ENCODE results near the gene PHYKPL.

The PHYKPL gene

DNA sequence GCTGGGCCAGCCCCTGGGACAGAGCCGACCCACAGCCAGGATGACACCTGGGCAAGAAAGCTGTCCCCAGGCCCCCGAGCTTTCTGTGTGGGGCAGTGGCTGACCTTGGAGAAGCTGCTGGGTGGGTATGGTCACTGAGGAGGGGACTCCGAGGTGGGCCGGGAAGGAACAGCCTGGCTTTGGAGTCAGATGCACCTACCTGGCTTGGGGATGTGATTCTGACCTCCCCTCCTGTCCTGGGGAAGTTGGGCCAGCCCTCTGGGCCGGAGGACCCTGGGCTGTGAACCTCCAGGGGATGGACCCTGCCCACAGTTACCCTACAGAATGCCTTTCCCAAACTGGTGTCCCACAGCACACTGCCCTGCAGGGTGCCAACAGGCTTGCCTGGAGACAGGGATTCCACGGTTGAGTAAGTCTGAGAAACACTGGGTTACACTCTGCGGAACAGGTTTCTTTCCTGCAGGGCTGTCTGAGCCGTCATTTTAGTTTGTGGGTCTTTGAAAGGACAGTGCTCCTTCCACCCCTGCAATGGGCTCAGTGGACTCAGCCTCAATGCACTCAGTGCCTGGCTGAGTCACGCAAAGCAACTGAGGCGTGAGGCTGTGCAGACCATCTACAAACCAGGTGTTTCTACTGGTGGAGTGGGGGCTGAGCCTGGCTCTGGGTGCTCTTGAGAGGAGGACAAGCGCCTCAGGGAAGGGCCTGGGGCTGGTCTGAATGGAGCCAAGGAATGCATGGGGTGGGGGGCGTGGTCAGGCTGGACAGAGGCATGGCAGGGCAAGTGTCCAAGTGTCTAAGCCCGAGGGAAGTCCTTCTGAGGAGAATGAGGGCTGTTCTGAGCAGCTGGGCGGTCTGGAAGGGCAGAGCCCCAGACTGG, 41.3 kb upstream of the PHYKPL start:
- TF ChIP-seq, protein P1, sequence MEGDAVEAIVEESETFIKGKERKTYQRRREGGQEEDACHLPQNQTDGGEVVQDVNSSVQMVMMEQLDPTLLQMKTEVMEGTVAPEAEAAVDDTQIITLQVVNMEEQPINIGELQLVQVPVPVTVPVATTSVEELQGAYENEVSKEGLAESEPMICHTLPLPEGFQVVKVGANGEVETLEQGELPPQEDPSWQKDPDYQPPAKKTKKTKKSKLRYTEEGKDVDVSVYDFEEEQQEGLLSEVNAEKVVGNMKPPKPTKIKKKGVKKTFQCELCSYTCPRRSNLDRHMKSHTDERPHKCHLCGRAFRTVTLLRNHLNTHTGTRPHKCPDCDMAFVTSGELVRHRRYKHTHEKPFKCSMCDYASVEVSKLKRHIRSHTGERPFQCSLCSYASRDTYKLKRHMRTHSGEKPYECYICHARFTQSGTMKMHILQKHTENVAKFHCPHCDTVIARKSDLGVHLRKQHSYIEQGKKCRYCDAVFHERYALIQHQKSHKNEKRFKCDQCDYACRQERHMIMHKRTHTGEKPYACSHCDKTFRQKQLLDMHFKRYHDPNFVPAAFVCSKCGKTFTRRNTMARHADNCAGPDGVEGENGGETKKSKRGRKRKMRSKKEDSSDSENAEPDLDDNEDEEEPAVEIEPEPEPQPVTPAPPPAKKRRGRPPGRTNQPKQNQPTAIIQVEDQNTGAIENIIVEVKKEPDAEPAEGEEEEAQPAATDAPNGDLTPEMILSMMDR (IDR thresholded peaks at IDR 0.05; ENCODE audit: low read depth, low read length) = no peak
- Histone ChIP-seq H3K36me3 (no peaks in the 10 kb centered on the region), H3K27ac (no peak overlapping the region), H3K4me3 (ENCODE audit: low read depth, low read length) (no peak overlapping the region), H3K9me3 (ENCODE audit: severe bottlenecking) (no peaks in the 10 kb centered on the region), H3K27me3 (ENCODE audit: insufficient read depth, low read depth, severe bottlenecking) (no peaks in the 10 kb centered on the region)
- no peak for DNase-seq

DNA sequence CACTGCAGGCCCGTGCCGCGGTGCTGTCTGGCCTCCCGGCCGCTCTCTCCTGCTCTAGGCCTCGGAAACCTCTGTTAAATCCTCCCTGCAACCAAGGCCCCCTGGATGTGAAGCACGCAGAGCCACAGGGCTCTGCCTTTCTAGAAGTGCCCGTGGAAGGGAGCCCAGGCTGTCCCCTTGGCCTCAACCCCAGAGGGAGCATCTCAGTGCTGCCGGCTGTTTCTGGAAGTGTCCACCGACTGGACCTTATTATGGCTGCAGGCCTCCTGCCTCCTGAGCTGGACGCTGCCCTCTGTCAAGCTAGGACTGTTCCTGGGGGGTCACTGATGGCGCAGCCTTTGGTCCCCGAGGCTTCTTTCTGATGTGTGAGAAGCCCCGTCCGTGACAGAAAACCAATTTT, 40.4 kb upstream of the PHYKPL start:
- Histone ChIP-seq H3K27me3 (ENCODE audit: insufficient read depth, low read depth, severe bottlenecking) (no peaks in the 10 kb centered on the region), H3K27ac (no peak overlapping the region), H3K36me3 (no peaks in the 10 kb centered on the region), H3K9me3 (ENCODE audit: severe bottlenecking) (no peaks in the 10 kb centered on the region), H3K4me3 (ENCODE audit: low read depth, low read length) (no peak overlapping the region)
- TF ChIP-seq, protein P1 (IDR thresholded peaks at IDR 0.05; ENCODE audit: low read depth, low read length) = no peak
- DNase-seq = no peak

DNA sequence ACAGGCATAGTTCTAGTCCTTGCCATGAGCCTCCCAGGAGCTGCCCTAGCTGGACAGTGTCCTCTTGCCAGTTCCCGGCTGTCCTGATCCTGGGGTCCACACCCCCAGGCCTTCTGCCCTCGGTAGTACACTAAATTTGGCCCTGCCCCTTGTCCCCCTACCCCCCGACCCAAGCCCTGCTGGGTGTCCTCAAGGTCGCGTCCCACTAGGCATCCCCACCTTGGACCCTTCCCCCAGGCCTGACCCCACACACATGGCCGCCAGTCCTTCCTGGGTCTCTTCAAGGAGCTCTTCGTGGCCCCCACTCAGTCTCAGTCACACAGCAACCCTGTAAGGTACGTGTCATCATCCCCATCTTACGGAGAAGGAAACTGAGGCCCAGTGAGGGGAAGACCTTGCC, 40.0 kb upstream of the PHYKPL start:
- H3K27ac ChIP-seq = no peak overlapping the region
- TF ChIP-seq, protein P1 (IDR thresholded peaks at IDR 0.05; ENCODE audit: low read depth, low read length) = no peak
- H3K4me3 ChIP-seq (ENCODE audit: low read depth, low read length) = no peak overlapping the region
- no peaks in the 10 kb centered on the region for H3K27me3 ChIP-seq (ENCODE audit: insufficient read depth, low read depth, severe bottlenecking)
- DNase-seq = no peak
- H3K36me3 ChIP-seq = no peaks in the 10 kb centered on the region
- no peaks in the 10 kb centered on the region for H3K9me3 ChIP-seq (ENCODE audit: severe bottlenecking)

DNA sequence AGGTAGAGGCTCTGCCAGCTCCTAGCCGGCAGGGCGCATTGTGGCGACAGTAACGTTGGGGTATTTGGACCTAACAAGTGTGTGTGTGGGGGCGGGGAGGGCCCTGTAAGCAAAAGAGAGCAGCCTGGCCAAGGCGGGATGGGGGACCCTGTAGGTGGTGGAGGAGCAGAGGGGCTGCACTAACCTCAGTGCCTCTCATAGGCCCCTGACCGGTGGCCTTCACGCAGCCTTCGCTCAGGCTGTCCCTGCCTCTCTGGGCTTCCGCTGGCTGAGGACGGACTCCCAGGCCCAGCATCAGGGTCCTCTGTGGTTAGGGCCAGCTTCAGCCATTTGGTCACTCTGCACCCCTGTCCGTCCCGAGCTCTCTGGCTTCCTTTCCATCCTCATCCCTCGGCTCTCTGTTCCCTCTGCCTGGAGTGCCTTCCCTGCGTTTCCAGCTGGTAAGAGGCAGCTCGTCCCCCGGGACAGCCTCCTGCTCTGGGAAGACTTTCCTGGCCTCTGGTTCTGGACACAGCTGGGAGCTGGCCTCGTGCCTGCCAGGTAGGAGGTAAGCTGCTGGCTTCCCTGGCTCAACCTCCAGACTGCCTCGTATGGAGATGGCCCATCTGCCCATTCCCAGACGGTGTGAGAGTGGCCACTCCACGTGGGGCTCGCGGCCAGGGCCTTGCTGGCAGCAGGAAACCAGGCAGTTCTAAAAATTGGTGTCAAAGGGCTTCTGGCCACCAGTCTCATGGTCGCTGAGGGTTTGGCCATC, 39.3 kb upstream of the PHYKPL start:
- H3K36me3 ChIP-seq = no peaks in the 10 kb centered on the region
- no peak for DNase-seq
- H3K27ac ChIP-seq = no peak overlapping the region
- no peaks in the 10 kb centered on the region for H3K9me3 ChIP-seq (ENCODE audit: severe bottlenecking)
- H3K27me3 ChIP-seq (ENCODE audit: insufficient read depth, low read depth, severe bottlenecking) = no peaks in the 10 kb centered on the region
- TF ChIP-seq, protein P1 (IDR thresholded peaks at IDR 0.05; ENCODE audit: low read depth, low read length) = no peak
- no peak overlapping the region for H3K4me3 ChIP-seq (ENCODE audit: low read depth, low read length)

DNA sequence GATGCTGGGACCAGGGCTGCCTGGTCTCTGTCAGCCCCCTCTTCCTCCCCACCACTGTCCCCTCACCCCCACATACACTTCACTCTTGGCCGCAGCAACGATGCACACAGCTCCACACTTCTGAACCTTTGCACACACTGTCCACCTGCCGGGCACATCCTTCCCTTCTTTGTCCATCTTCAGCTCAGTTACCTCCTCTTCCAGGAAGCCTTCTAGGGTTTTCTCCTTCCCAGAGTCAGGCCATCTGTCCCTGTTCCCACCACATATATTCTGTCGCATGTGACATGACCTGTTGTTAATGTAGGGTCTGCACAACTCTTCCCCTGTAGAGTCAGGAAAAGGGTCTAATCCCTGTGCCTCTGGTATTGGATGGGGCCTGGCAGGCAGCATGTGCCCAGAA, 38.6 kb upstream of the PHYKPL start:
- H3K9me3 ChIP-seq (ENCODE audit: severe bottlenecking) = no peaks in the 10 kb centered on the region
- TF ChIP-seq, protein P1 (IDR thresholded peaks at IDR 0.05; ENCODE audit: low read depth, low read length) = no peak
- no peaks in the 10 kb centered on the region for H3K36me3 ChIP-seq
- DNase-seq = no peak
- no peaks in the 10 kb centered on the region for H3K27me3 ChIP-seq (ENCODE audit: insufficient read depth, low read depth, severe bottlenecking)
- no peak overlapping the region for H3K27ac ChIP-seq
- H3K4me3 ChIP-seq (ENCODE audit: low read depth, low read length) = no peak overlapping the region

Data from WERI-Rb-1 (cell line).